Stimulated activated CD8-positive, alpha-beta memory T cell treated with anti-CD3 and anti-CD28 coated beads, Interleukin-7, amount 100 ng/mL, for 24 hours (primary cell): ENCODE measurements around the gene CFAP299.
"Not testable (repeated sequence)": the region's sequence is repeated elsewhere in the genome, so short reads cannot be mapped to it uniquely, and the experiment has no call there.

Experiments
- DNase-seq: peaks from one replicate; pipeline ENCODE4 v3.0.0-alpha.2; 2020; ENCODE audit warnings: low read depth

The CFAP299 gene

GRCh38 chr4:80331693-80332092 lies 3.8 kb upstream of the CFAP299 start:
- no peak for DNase-seq

DNA sequence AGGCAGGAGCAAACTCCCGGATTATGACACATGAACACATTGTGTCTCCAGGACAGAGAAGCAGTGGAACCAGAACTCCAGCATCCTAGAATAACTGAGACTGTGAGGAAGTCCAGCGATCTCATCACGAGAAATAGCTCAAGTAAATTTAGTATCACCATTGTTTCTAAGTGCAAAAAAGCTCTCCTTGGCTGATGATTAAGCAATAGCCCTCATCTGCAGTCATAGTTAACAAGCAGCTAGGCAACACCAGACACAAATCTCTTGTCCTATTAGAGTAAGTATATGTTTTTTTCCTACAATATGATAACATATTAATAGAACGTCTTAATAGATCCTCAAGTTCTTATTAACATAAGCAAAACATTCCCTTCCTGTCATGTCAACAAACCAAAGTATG lies 2.4 kb upstream of the CFAP299 start:
- no peak for DNase-seq

- no peak for DNase-seq
Observed at GRCh38 chr4:80334568-80334967, 962 bp upstream of the CFAP299 start.

GRCh38 chr4:80335226-80335553 lies 340 bp upstream of the CFAP299 start:
- DNase-seq: no peak

DNA sequence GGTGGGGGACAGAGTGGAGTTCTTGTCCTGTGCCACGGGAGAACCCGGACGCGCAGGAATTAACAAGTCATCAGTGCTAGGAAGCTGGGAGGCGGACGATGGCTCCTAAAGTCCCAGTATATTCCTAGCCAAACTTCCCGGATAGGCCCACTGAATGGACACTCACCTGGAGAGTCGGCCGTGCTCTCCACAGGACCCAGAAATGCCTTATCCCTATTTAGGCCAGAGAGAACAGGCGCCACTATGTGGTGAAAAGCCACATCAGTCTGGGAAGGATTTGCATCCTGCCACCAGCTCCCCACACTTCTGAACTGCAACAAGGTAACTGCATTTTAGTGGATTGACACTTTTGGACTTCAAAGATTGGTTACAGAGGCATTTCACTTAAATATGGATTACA lies 1.1 kb downstream of the CFAP299 start:
- no peak for DNase-seq

- DNase-seq: no peak
Observed at GRCh38 chr4:80340036-80340435, 4.5 kb downstream of the CFAP299 start.

DNA sequence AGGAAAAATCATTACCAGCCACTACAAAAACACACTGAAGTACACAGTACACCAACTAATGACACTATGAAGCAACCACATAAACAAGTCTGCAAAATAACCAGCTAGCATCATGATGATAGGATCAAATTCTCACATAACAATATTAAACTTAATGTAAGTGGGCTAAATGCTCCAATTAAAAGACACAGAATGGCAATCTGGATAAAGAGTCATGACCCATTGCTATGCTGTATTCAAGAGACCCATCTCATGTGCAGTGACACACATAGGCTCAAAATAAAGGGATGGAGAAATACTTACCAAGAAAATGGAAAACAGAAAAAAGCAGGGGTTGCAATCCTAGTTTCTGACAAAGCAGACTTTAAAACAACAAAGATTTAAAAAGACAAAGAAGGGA lies 7.2 kb downstream of the CFAP299 start:
- DNase-seq: not testable (repeated sequence)

DNA sequence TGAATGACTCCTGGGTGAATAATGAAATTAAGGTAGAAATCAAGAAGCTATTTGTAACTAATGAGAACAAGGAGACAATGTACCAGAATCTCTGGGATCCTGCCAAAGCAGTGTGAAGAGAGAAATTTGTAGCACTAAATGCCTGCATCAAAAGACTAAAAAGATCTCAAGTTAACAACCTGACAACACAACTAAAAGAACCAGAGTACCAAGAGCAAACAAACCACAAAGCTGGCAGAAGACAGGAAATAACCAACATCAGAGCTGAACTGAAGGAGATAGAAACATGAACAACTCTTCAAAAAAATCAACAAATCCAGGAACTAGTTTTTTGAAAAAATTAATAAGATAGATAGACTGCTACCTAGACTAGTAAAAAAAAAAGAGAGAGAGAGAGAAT lies 8.4 kb downstream of the CFAP299 start:
- DNase-seq: no peak

DNA sequence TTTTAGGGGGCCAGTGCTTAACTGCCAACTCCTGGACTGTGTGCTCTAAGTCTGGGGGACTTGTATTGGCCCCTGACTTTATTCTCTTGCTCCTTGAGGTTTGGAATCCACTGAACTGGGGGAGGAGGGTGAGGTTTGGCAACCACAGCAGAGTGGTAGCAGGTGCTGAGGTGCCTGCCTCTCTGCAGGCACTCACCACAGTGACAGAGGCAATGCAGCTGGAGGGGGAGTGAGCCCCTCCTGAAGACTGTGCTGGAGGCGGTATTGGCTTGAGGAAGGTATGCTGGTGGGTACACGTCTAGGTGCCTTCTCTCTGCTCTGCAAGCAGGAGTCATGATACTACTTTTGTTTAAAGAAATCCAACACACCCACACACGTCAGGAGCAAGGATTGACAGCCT lies 24.6 kb downstream of the CFAP299 start:
- DNase-seq: no peak

DNA sequence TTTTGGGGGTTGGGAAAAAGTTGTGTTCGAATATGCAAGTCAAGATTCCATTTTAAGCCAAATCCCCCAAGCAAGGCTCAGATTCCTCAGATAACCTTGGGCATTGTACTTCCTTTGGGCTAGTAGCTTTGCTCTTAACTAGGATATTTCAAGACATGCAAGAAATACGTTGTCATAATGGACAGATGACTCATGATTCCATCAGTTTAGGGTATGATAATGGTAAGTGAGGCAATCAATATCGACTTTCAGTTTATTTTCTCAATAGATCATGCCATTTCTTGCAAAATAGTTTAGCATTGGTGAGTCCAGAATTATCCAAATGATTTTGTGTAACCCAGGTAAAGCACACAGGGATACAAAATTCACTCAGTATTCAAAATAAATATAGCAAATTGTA lies 25.4 kb downstream of the CFAP299 start:
- DNase-seq: no peak

- DNase-seq: no peak
Observed at GRCh38 chr4:80361329-80361900, 25.9 kb downstream of the CFAP299 start.

GRCh38 chr4:80362578-80363181 lies 27.1 kb downstream of the CFAP299 start:
- DNase-seq: peak; percentile 8

- DNase-seq: peak; percentile 27
Observed at GRCh38 chr4:80365928-80366327, 30.4 kb downstream of the CFAP299 start.

DNA sequence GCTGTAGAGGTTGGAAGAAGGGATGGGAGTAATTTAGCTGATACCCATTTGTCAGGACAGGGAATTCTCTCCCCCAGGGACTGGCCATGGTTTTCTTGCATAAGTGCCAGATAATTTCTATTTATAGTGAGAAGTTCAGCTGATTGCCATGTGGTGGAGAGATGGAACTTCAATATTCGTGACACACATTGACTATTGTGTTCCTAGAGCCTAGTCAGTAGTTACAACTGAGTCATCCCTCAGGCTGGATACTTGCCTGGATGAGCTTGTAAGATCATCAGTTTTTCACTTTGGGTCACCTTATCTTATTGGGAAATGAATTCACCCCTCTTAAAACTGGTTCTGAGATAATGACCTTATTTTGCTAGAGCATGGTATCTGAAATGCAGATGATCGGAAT lies 32.2 kb downstream of the CFAP299 start:
- DNase-seq: no peak

DNA sequence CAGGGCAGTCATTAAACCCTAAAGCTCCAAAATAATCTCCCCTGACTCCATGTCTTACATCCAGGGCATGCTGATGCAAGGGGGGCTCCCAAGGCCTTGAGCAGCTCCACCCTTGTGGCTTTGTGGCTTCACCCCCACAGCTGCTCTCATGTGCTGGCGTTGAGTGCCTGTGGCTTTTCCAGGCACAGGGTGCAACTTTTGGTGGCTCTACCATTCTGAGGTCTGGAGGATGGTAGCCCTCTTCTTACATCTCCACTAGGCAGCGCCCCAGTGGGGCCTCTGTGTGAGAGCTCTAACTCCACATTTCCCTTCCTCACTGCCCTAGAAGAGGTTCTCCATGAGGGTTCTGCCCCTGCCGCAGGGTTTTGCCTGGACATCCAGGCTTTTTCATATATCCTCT lies 35.1 kb downstream of the CFAP299 start:
- DNase-seq: no peak

DNA sequence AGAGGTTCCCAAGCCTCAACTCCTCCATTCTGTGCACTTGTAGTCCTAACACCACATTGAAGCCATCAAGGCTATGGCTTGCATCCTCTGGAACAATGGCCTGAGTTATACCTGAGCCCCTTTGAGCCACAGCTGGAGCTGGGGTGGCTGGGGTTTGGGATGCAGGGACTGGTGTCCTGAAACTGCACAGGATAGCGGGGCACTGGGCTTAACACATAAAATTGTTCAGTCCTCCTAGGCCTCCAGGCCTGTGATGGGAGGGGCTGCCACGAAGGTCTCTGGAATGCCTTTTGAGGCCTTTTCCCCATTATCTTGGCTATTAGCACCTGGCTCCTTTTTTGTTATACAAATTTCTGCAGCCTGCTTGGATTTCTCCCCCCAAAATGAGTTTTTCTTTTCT lies 35.5 kb downstream of the CFAP299 start:
- DNase-seq: no peak

DNA sequence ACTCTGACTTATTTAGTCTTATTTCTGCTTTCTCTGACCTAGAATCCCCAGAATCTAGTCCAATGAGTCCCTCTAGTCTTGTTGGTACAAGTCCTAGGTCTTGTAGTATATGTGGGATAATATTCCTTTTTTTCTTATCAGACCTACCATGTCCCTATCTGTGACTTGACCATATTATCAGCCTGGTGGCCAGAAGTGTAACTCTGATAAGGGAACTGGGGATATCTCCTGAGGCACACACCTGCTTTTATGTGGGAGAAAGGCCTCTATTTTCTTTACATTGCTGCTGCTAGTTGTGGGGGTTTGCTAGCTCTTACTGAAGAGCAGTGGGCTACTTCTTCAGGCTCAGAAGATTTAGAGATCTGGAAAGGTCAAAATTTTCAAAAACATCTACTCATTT lies 38.6 kb downstream of the CFAP299 start:
- DNase-seq: no peak

DNA sequence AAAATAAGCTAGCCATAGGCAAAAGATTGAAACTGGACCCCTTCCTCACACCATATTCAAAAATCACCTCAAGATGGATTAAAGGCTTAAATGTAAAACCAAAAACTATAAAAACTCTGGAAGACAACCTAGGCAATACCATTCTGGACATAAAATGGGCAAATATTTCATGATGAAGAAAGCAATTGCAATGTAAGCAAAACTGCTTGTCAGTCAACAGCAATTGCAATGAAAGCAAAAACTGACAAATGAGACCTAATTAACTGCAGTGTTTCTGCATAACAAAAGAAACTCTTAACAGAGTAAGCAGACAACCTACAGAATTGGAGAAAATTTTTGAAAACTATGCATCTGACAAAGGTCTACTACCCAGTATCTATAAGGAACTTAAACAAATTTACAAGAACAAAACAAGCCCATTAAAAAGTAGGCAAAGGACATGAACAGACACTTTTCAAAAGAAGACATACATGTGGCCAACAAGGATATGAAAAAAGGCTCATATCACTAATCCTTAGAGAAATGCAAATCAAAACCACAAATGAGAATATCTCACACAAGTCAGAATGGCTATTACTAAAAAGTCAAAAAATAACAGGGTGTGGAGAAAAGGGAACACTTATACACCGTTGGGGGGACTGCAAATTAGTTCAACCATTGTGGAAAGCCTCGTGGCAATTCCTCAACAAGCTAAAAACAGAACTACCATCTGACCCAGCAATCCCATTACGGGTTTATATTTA lies 46.7 kb downstream of the CFAP299 start:
- DNase-seq: no peak

GRCh38 chr4:80385397-80386280 lies 50.1 kb downstream of the CFAP299 start:
- no peak for DNase-seq

DNA sequence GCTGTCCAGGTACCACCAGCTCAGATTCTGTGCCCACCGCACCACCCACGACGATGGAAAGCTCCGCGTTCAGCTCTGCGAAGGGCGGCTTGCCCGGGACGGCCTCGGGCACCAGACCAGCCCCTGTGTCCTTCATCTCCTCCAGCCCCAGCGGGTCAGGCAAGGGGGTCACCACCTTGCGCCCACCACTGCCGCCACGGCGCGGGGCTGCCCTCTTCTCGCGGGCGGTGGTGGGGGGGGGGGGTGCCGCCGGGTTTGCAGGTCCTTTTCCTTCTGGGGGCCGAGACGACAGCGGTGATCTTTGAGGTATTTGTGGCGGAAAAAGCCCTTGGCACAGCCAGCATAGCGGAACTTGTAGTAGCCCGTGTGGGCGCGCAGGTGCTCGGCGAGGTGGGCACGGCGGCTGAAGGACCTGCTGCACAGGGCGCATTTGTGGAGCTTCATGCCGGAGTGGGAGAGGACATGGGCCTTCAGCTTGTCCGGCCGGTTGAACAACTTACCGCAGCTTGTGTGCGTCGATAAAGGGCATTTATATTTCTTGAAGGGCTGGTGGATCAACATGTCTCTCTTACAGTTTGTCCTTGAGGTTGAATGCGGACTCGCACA lies 50.9 kb downstream of the CFAP299 start:
- DNase-seq: no peak

DNA sequence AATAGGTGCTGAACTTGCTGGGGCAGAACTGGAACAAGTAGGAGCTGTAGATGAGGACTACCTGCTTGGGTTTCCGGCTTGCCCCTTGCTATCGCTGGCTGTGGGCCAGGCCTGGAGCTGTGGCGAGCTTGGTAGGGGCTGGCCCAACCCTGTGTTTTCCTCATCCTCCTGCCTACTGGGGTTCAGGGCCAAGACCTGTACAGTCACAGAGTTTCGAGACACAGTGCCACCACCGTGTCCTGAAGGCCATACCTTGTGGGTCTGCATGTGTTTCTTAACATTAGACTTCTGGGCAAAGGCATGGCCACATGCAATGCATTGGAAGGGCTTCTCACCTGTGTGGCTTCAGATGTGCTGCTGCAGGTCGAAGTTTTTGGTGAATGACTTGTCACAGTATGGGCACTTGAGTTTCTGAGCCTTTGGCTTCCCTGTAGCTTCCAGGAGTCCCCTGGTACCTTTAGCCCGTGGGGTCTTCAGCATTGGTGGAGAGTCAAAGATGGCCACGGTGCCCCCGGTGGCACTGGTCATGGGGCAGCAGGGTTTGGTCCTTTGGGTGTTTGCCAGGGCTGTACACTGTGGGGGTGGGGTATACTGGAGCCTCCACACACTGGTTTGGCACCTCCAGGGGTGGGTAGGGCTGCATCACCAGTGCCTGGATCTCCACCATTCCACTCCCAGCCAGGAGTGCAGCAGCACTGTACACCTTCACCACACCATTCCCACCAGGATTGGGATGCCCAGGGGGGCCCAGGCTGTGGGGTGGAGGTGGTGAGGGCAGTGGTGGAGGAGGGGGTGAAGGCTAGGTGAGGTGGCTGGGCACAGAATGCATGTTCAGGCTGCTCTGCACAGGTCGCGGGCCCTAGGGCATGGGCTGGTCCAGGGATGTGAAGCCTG lies 52.1 kb downstream of the CFAP299 start:
- DNase-seq: no peak

DNA sequence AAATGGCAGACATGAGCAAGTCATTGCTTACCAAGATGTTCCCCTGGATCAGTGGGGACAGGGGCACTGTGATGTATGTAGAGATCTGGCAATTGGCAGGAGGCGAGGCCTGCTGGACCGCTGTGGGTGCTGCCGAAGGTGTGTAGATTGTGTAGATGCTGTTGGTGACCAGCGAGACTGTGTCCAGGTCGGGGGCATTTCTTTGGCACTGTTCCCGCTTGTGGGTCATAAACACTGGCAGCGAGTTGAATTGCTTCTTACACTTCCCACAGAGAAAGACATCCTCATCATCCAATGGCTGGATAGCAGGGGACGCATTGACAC lies 52.7 kb downstream of the CFAP299 start:
- DNase-seq: no peak
